ENCODE results near the gene OASL. TPM values are rescaled to one million over a fixed set of nuclear protein-coding genes. Genes with fewer than 3 reads are reported as not detected.

OASL gene
- total RNA-seq, 2 donors from 2014 or later, result 0.78 to 1.3 TPM

DNA sequence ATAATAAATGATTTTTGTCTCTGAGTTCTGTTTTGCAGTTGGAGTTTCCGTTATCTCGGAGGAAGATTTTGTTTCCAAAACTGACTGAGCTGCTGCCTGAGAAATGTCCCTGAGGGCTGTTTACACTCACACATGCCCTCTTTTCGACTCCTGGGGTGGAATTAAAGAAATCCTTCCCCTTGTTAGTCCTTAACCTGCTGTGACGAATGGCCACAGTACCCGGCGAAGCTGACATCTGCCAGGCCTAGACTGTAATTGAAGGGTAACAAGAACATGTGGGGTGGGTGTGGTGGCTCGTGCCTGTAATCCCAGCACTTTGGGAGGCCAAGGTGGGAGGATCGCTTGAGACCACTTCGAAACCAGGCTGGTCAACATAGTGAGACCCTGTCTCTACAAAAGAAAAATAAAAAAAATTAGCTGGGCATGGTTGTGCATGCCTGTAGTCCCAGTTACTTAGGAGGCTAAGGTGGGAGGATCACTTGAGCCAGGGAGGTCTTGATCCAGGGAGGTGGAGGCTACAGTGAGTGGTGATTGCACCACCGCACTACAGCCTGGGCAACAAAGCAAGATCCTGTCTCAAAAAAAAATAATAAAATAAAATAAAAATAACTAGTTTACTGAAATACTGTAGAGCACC, 8.4 kb downstream of the OASL start:
- DNase-seq (no peak), ATAC-seq (no peak)
- Histone ChIP-seq H3K27me3 (no peaks in the 10 kb centered on the region), H3K36me3 (replicated peaks in 1 of 2; ENCODE audit: insufficient read depth in 1 of 2, low read depth in 2 of 2) (no peaks in the 10 kb centered on the region), H3K4me3 (no peak overlapping the region), H3K9me3 (no peaks in the 10 kb centered on the region), H3K27ac (no peak overlapping the region), H3K4me1 (no peaks in the 10 kb centered on the region)
- TF ChIP-seq POLR2A (IDR thresholded peaks at IDR 0.05), result no peak
- TF ChIP-seq, protein P1, sequence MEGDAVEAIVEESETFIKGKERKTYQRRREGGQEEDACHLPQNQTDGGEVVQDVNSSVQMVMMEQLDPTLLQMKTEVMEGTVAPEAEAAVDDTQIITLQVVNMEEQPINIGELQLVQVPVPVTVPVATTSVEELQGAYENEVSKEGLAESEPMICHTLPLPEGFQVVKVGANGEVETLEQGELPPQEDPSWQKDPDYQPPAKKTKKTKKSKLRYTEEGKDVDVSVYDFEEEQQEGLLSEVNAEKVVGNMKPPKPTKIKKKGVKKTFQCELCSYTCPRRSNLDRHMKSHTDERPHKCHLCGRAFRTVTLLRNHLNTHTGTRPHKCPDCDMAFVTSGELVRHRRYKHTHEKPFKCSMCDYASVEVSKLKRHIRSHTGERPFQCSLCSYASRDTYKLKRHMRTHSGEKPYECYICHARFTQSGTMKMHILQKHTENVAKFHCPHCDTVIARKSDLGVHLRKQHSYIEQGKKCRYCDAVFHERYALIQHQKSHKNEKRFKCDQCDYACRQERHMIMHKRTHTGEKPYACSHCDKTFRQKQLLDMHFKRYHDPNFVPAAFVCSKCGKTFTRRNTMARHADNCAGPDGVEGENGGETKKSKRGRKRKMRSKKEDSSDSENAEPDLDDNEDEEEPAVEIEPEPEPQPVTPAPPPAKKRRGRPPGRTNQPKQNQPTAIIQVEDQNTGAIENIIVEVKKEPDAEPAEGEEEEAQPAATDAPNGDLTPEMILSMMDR (IDR thresholded peaks at IDR 0.05), result no peak
- intact Hi-C loops (cut with DNase I), result no loop called here
- 72 to 78% methylated on average over 10 of the region's 10 CpGs for WGBS, 2 donors

DNA sequence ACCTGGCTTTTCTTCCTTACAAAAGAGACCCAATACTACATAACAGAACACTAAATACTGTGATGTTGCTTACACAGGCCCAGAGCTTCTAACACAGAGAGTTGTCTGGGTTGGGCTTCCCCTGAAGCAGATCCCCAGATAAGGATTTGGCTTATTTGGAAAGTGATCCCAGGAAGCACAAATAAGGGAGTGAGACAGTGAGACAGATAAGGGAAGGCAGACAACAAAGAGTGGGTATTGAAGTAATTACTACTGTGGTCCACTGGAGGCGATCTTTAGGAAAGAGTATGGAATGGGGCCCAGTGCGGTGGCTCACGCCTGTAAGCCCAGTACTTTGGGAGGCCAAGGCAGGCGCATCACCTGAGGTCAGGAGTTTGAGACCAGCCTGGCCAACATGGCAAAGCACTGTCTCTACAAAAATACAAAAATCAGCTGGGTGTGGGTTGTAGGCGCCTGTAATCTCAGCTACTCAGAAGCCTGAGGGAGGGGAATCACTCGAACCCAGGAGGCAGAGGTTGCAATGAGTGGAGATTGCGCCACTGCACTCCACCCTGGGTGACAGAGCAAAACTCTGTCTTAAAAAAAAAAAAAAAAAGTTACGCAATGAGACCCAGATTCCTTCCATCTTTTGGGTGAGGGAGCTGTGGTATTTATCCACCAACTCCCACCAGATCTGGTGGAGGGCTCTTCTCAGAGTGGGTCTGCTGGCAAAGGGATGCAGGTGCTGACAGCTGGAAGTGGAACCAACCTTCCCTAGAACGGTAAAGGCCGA, 12.6 kb downstream of the OASL start:
- Histone ChIP-seq H3K4me3 (no peak overlapping the region), H3K4me1 (peaks cover 9% of the 10 kb centered on the region), H3K27ac (no peak overlapping the region), H3K9me3 (no peaks in the 10 kb centered on the region), H3K36me3 (replicated peaks in 1 of 2; ENCODE audit: insufficient read depth in 1 of 2, low read depth in 2 of 2) (no peaks in the 10 kb centered on the region), H3K27me3 (no peaks in the 10 kb centered on the region)
- TF ChIP-seq POLR2A (IDR thresholded peaks at IDR 0.05), result no peak
- TF ChIP-seq, protein P1 (IDR thresholded peaks at IDR 0.05), result no peak
- DNase-seq, result no peak
- intact Hi-C loops (cut with DNase I), result no loop called here
- WGBS, 2 donors, result 84 to 87% methylated on average over 10 of the region's 10 CpGs
- no peak for ATAC-seq

- no peak overlapping the region for H3K27ac ChIP-seq
- DNase-seq (no peak), ATAC-seq (no peak)
- H3K9me3 ChIP-seq, result no peaks in the 10 kb centered on the region
- H3K36me3 ChIP-seq (replicated peaks in 1 of 2; ENCODE audit: insufficient read depth in 1 of 2, low read depth in 2 of 2), result no peaks in the 10 kb centered on the region
- no peak for TF ChIP-seq POLR2A (IDR thresholded peaks at IDR 0.05)
- TF ChIP-seq, protein P1 (IDR thresholded peaks at IDR 0.05), result no peak
- intact Hi-C loops (cut with DNase I), result no loop called here
- H3K4me1 ChIP-seq, result peaks cover 10% of the 10 kb centered on the region
- WGBS, 2 donors, result 80 to 86% methylated on average over 11 of the region's 11 CpGs
- H3K27me3 ChIP-seq, result no peaks in the 10 kb centered on the region
- no peak overlapping the region for H3K4me3 ChIP-seq
Measured at GRCh38 chr12:121025442-121026226, 13.4 kb downstream of the OASL start.

GRCh38 chr12:121023799-121024198, 15.2 kb downstream of the OASL start:
- Histone ChIP-seq H3K9me3 (no peaks in the 10 kb centered on the region), H3K4me1 (peaks cover 10% of the 10 kb centered on the region), H3K4me3 (no peak overlapping the region), H3K27ac (no peak overlapping the region), H3K36me3 (replicated peaks in 1 of 2; ENCODE audit: insufficient read depth in 1 of 2, low read depth in 2 of 2) (no peaks in the 10 kb centered on the region), H3K27me3 (no peaks in the 10 kb centered on the region)
- intact Hi-C loops (cut with DNase I), result no loop called here
- ATAC-seq, result no peak
- WGBS, 2 donors, result 52 to 57% methylated on average over 8 of the region's 8 CpGs
- no peak for DNase-seq
- no peak for TF ChIP-seq POLR2A (IDR thresholded peaks at IDR 0.05)
- TF ChIP-seq, protein P1 (IDR thresholded peaks at IDR 0.05), result no peak

Data from body of pancreas (tissue), 4 donors.